Liver (tissue), 9 donors: ENCODE results near the gene SH3BP2. TPM values are rescaled to one million over a fixed set of nuclear protein-coding genes. Genes with fewer than 3 reads are reported as not detected.

Experiments
- DNase-seq: peaks from one replicate; pipeline ENCODE4 v3.0.0-alpha.2; 2017; ENCODE audit warnings: low spot score
- H3K27ac ChIP-seq, 2 donors: one replicate each; pipeline ENCODE4 v1.7.0; 2013; ENCODE audit warnings: inconsistent platforms in 2 of 2, low read length in 2 of 2, control low read depth in 1 of 2, low read depth in 1 of 2, mild to moderate bottlenecking in 1 of 2
- H3K27me3 ChIP-seq, 4 donors: one replicate each; pipeline versions ENCODE4 v1.6.1 to v1.7.0; 2013; ENCODE audit warnings: low read length in 3 of 4, inconsistent platforms in 1 of 4, mild to moderate bottlenecking in 1 of 4, moderate library complexity in 1 of 4; ENCODE audit not compliant: control insufficient read depth in 4 of 4, insufficient read depth in 4 of 4
- H3K36me3 ChIP-seq, 4 donors: one replicate each; pipeline versions ENCODE4 v1.6.1 to v1.7.0; 2013; ENCODE audit warnings: low read length in 3 of 4, mild to moderate bottlenecking in 3 of 4, low read depth in 1 of 4, moderate library complexity in 1 of 4; ENCODE audit not compliant: control insufficient read depth in 4 of 4, insufficient read depth in 3 of 4
- H3K4me1 ChIP-seq, 4 donors: one replicate each; pipeline versions ENCODE4 v1.6.1 to v1.7.0; 2013; ENCODE audit warnings: low read length in 3 of 4, mild to moderate bottlenecking in 3 of 4, moderate library complexity in 1 of 4; ENCODE audit not compliant: control insufficient read depth in 4 of 4, insufficient read depth in 4 of 4
- H3K4me3 ChIP-seq, 3 donors: one replicate each; pipeline versions ENCODE4 v1.6.1 to v1.7.0; 2013; ENCODE audit warnings: low read length in 3 of 3, control low read depth in 1 of 3, low read depth in 1 of 3, mild to moderate bottlenecking in 1 of 3
- H3K9ac ChIP-seq, 2 donors: one replicate each; pipeline ENCODE4 v1.7.0; 2013; ENCODE audit warnings: low read length in 2 of 2, mild to moderate bottlenecking in 2 of 2, moderate library complexity in 2 of 2, control low read depth in 1 of 2, low read depth in 1 of 2
- H3K9me3 ChIP-seq, 4 donors: one replicate each; pipeline versions ENCODE4 v1.6.1 to v1.7.0; 2013; ENCODE audit warnings: low read length in 3 of 4; ENCODE audit not compliant: control insufficient read depth in 4 of 4
- EGR1 ChIP-seq, 2 donors: IDR thresholded peaks; 2 replicates each; pipeline ENCODE4 v1.6.1; 2016 to 2018; ENCODE audit warnings: antibody characterized with exemption in 2 of 2, low read depth in 2 of 2
- FOXA1 ChIP-seq: IDR thresholded peaks from 2 replicates; pipeline ENCODE4 v1.6.1; 2016; ENCODE audit warnings: antibody characterized with exemption
- FOXA2 ChIP-seq: IDR thresholded peaks from 2 replicates; pipeline ENCODE4 v1.6.1; 2016; ENCODE audit warnings: antibody characterized with exemption
- GABPA ChIP-seq, 2 donors: IDR thresholded peaks in 1 of 2; conservative IDR thresholded peaks in 1 of 2; 2 replicates each; pipeline ENCODE4 v1.6.1; 2016; ENCODE audit warnings: antibody characterized with exemption in 2 of 2, mild to moderate bottlenecking in 1 of 2, moderate library complexity in 1 of 2
- HNF4A ChIP-seq, 2 donors: conservative IDR thresholded peaks; 2 replicates each; pipeline ENCODE4 v1.6.1; 2016; ENCODE audit warnings: antibody characterized with exemption in 2 of 2, mild to moderate bottlenecking in 2 of 2
- HNF4G ChIP-seq: IDR thresholded peaks from 2 replicates; pipeline ENCODE4 v1.6.1; 2016; ENCODE audit warnings: antibody characterized with exemption
- JUND ChIP-seq, 2 donors: IDR thresholded peaks; 2 replicates each; pipeline ENCODE4 v1.6.1; 2016; ENCODE audit warnings: antibody characterized with exemption in 2 of 2
- MAX ChIP-seq: IDR thresholded peaks from 2 replicates; pipeline ENCODE4 v1.6.1; 2016; ENCODE audit warnings: antibody characterized with exemption
- NR2F2 ChIP-seq: IDR thresholded peaks from 2 replicates; pipeline ENCODE4 v1.6.1; 2016; ENCODE audit warnings: antibody characterized with exemption
- RAD21 ChIP-seq, 2 donors: IDR thresholded peaks; 2 replicates each; pipeline ENCODE4 v1.6.1; 2016; ENCODE audit warnings: antibody characterized with exemption in 2 of 2, mild to moderate bottlenecking in 2 of 2
- REST ChIP-seq: IDR thresholded peaks from 2 replicates; pipeline ENCODE4 v1.6.1; 2016; ENCODE audit warnings: antibody characterized with exemption, mild to moderate bottlenecking
- RXRA ChIP-seq, 2 donors: IDR thresholded peaks; 2 replicates each; pipeline ENCODE4 v1.6.1; 2017 to 2018; ENCODE audit warnings: antibody characterized with exemption in 2 of 2, mild to moderate bottlenecking in 1 of 2
- SP1 ChIP-seq: IDR thresholded peaks from 2 replicates; pipeline ENCODE4 v1.6.1; 2018; ENCODE audit warnings: antibody characterized with exemption, mild to moderate bottlenecking
- TAF1 ChIP-seq: conservative IDR thresholded peaks from 2 replicates; pipeline ENCODE4 v1.6.1; 2016; ENCODE audit warnings: antibody characterized with exemption, mild to moderate bottlenecking
- YY1 ChIP-seq: IDR thresholded peaks from 2 replicates; pipeline ENCODE4 v1.6.1; 2016; ENCODE audit warnings: antibody characterized with exemption, mild to moderate bottlenecking
- ZBTB33 ChIP-seq: IDR thresholded peaks from 2 replicates; pipeline ENCODE4 v1.6.1; 2016; ENCODE audit warnings: antibody characterized with exemption
- WGBS: extraction: QIAGEN DNeasy Blood & Tissue Kit; methylation state at CpG from one replicate; pipeline ENCODE4 v1.1.7; 2013; 5-methylcytosine and 5-hydroxymethylcytosine counted together
- polyA plus RNA-seq, 2 donors: library from polyadenylated mRNA; stranded (reverse) in 1 of 2; unstranded in 1 of 2; fragments of 200-250 nt in 1 of 2; fragments of >200 nt in 1 of 2; fragmentation: Nextera tagmentation in 1 of 2; extraction: Ambion mirVana in 1 of 2; gene quantifications; one replicate each; pipeline versions ENCODE4 v1.2.1 to v1.2.3, GENCODE V29; 2013 to 2015
- total RNA-seq, 2 donors: library from RNA; depleted of rRNA; stranded (reverse); fragments of >200 nt; gene quantifications; one replicate each; pipeline ENCODE4 v1.2.3, GENCODE V29; 2014
- TF ChIP-seq, protein P1 (sequence below): IDR thresholded peaks from 2 replicates; pipeline ENCODE4 v1.6.1; 2016; ENCODE audit warnings: antibody characterized with exemption
- TF ChIP-seq, protein P2 (sequence below): fragments of 150-350 bp; IDR thresholded peaks from 2 replicates; pipeline ENCODE4 v1.5.1; 2017; ENCODE audit warnings: improper control_type of control experiment, low read depth, low read length; ENCODE audit not compliant: missing input control
- donor health status: healthy.
- donor health status: healthy.
- donor health status: healthy.
- donor health status: healthy.
- donor health status: healthy.

Gene SH3BP2
- total and polyA plus RNA-seq, 4 donors: 17.9 to 80.2 (median 38.5) TPM

- no peaks in the 10 kb centered on the region for H3K27me3 ChIP-seq
- H3K36me3 ChIP-seq: no peaks in the 10 kb centered on the region
- peaks cover 54 to 90% (median 83%) of the 10 kb centered on the region in 4 donors for H3K4me1 ChIP-seq
- DNase-seq: peak; percentile 32
- TF ChIP-seq SP1 (no peak), NR2F2 (no peak), HNF4G (no peak), GABPA (IDR thresholded peaks at IDR 0.05 in 1 of 2, conservative IDR thresholded peaks at IDR 0.05 in 1 of 2) (no peak), MAX (no peak), YY1 (no peak), TAF1 (no peak), HNF4A (conservative IDR thresholded peaks at IDR 0.05) (no peak), JUND (IDR thresholded peaks at IDR 0.05) (peak in 1 of 2 donors; percentile 30), FOXA2 (no peak), EGR1 (IDR thresholded peaks at IDR 0.05; ENCODE audit: low read depth in 2 of 2) (peak in 1 of 2 donors; percentile 47), ZBTB33 (no peak), RAD21 (IDR thresholded peaks at IDR 0.05) (peak in 1 of 2 donors; percentile 2), RXRA (IDR thresholded peaks at IDR 0.05) (peak; percentile 96 to 99), FOXA1 (no peak), REST (no peak)
- TF ChIP-seq, protein P1, sequence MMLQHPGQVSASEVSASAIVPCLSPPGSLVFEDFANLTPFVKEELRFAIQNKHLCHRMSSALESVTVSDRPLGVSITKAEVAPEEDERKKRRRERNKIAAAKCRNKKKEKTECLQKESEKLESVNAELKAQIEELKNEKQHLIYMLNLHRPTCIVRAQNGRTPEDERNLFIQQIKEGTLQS: no peak
- TF ChIP-seq, protein P2, sequence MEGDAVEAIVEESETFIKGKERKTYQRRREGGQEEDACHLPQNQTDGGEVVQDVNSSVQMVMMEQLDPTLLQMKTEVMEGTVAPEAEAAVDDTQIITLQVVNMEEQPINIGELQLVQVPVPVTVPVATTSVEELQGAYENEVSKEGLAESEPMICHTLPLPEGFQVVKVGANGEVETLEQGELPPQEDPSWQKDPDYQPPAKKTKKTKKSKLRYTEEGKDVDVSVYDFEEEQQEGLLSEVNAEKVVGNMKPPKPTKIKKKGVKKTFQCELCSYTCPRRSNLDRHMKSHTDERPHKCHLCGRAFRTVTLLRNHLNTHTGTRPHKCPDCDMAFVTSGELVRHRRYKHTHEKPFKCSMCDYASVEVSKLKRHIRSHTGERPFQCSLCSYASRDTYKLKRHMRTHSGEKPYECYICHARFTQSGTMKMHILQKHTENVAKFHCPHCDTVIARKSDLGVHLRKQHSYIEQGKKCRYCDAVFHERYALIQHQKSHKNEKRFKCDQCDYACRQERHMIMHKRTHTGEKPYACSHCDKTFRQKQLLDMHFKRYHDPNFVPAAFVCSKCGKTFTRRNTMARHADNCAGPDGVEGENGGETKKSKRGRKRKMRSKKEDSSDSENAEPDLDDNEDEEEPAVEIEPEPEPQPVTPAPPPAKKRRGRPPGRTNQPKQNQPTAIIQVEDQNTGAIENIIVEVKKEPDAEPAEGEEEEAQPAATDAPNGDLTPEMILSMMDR: no peak
- peak overlapping the region in 1 of 3 donors; percentile 75 for H3K4me3 ChIP-seq
- no peaks in the 10 kb centered on the region for H3K9me3 ChIP-seq
- peak overlapping the region; percentile 3 to 16 for H3K9ac ChIP-seq
- WGBS: 65% methylated on average over 17 of the region's 17 CpGs
- peak overlapping the region; percentile 90 to 96 for H3K27ac ChIP-seq
Observed at GRCh38 chr4:2795300-2795892, 2.5 kb downstream of the SH3BP2 start.
